Astrocyte (in vitro differentiated cells and primary cell): Measurements from ENCODE around the gene MMP21. TPM values are rescaled to one million over a fixed set of nuclear protein-coding genes. Genes with fewer than 3 reads are reported as not detected.

Source experiments
- DNase-seq: peaks from one replicate; pipeline ENCODE4 v3.0.0-alpha.2; 2010; ENCODE audit warnings: low read depth
- FAIRE-seq: peaks from 2 replicates; lab custom pipeline; 2011; peaks lifted over from hg19 to GRCh38; lab: Jason Lieb, UNC
- H2AFZ ChIP-seq: 2 replicates; pipeline ENCODE4 v1.6.0; 2012; ENCODE audit warnings: low read depth, low read length, inconsistent platforms
- H3K27ac ChIP-seq: 2 replicates; pipeline ENCODE4 v1.5.1; 2011; ENCODE audit warnings: low read depth, low read length, inconsistent platforms
- H3K27me3 ChIP-seq: 2 replicates; pipeline ENCODE4 v1.6.0; 2011; ENCODE audit warnings: low read length, inconsistent platforms; ENCODE audit not compliant: insufficient read depth
- H3K36me3 ChIP-seq: 2 replicates; pipeline ENCODE4 v1.5.1; 2011; ENCODE audit warnings: low read length, inconsistent platforms; ENCODE audit not compliant: insufficient read depth
- H3K4me1 ChIP-seq: 2 replicates; pipeline ENCODE4 v1.5.1; 2011; ENCODE audit warnings: low read length, inconsistent platforms; ENCODE audit not compliant: insufficient read depth
- H3K4me2 ChIP-seq: 2 replicates; pipeline ENCODE4 v1.6.0; 2012; ENCODE audit warnings: low read length, inconsistent platforms
- H3K4me3 ChIP-seq: 2 replicates; pipeline ENCODE4 v1.5.1; 2011; ENCODE audit warnings: low read depth, mild to moderate bottlenecking, low read length, inconsistent platforms; ENCODE audit not compliant: insufficient read depth
- H3K79me2 ChIP-seq: 2 replicates; pipeline ENCODE4 v1.6.0; 2012; ENCODE audit warnings: mild to moderate bottlenecking, low read length, inconsistent platforms; ENCODE audit not compliant: insufficient read depth
- H3K9ac ChIP-seq: 2 replicates; pipeline ENCODE4 v1.6.0; 2012; ENCODE audit warnings: mild to moderate bottlenecking, low read length, inconsistent platforms
- H3K9me3 ChIP-seq: 2 replicates; pipeline ENCODE4 v1.5.1; 2012; ENCODE audit warnings: low read depth, mild to moderate bottlenecking, low read length, inconsistent platforms; ENCODE audit not compliant: insufficient read depth
- H4K20me1 ChIP-seq: 2 replicates; pipeline ENCODE4 v1.6.0; 2012; ENCODE audit warnings: low read length, inconsistent platforms; ENCODE audit not compliant: insufficient read depth
- H3K27ac Mint-ChIP-seq: one replicate; pipeline ENCODE4 v1.8.0; 2021; ENCODE audit warnings: mild to moderate bottlenecking, mixed read lengths; ENCODE audit not compliant: unreplicated experiment
- H3K27me3 Mint-ChIP-seq: one replicate; pipeline ENCODE4 v1.8.0; 2021; ENCODE audit warnings: low read depth, mixed read lengths; ENCODE audit not compliant: unreplicated experiment
- H3K36me3 Mint-ChIP-seq: one replicate; pipeline ENCODE4 v1.8.0; 2021; ENCODE audit warnings: low read depth, mixed read lengths; ENCODE audit not compliant: unreplicated experiment
- H3K4me1 Mint-ChIP-seq: one replicate; pipeline ENCODE4 v1.8.0; 2021; ENCODE audit warnings: low read depth, mixed read lengths; ENCODE audit not compliant: unreplicated experiment
- H3K4me3 Mint-ChIP-seq: one replicate; pipeline ENCODE4 v1.8.0; 2021; ENCODE audit warnings: mild to moderate bottlenecking, moderate library complexity, mixed read lengths; ENCODE audit not compliant: unreplicated experiment
- H3K9me3 Mint-ChIP-seq: one replicate; pipeline ENCODE4 v1.8.0; 2021; ENCODE audit warnings: mild to moderate bottlenecking, mixed read lengths; ENCODE audit not compliant: unreplicated experiment
- CTCF ChIP-seq: IDR thresholded peaks from 2 replicates; pipeline ENCODE4 v1.5.1; 2011; ENCODE audit warnings: low read depth, mild to moderate bottlenecking, inconsistent platforms, low read length, moderate library complexity; ENCODE audit not compliant: insufficient read depth
- EZH2 ChIP-seq: IDR thresholded peaks from 2 replicates; pipeline ENCODE4 v1.6.1; 2012; ENCODE audit warnings: mild to moderate bottlenecking, low read length, inconsistent platforms; ENCODE audit not compliant: insufficient read depth
- total RNA-seq: library from RNA; stranded (reverse); gene quantifications from 2 replicates; pipeline ENCODE4 v1.2.1, GENCODE V29; 2021

MMP21 gene
- total RNA-seq, 1 donor from 2014 or later = not detected

GRCh38 chr10:125795128-125795527 lies 19.5 kb upstream of the MMP21 start:
- Mint-ChIP-seq H3K27ac (no peak overlapping the region), H3K4me1 (peaks cover 13% of the 10 kb centered on the region), H3K4me3 (no peak overlapping the region), H3K27me3 (no peaks in the 10 kb centered on the region), H3K9me3 (no peaks in the 10 kb centered on the region), H3K36me3 (peaks cover 16% of the 10 kb centered on the region)
- no peaks in the 10 kb centered on the region for H3K4me1 ChIP-seq
- FAIRE-seq = no peak
- H3K9me3 ChIP-seq = no peaks in the 10 kb centered on the region
- H3K9ac ChIP-seq = no peak overlapping the region
- no peak overlapping the region for H3K4me3 ChIP-seq
- H3K4me2 ChIP-seq = no peak overlapping the region
- no peak for TF ChIP-seq CTCF
- no peak for TF ChIP-seq EZH2
- DNase-seq = no peak
- H3K79me2 ChIP-seq = no peaks in the 10 kb centered on the region
- no peak overlapping the region for H2AFZ ChIP-seq
- H3K27ac ChIP-seq = no peak overlapping the region
- H3K27me3 ChIP-seq = no peaks in the 10 kb centered on the region
- H4K20me1 ChIP-seq = peaks cover 9% of the 10 kb centered on the region
- H3K36me3 ChIP-seq = peaks cover 12% of the 10 kb centered on the region

GRCh38 chr10:125792342-125793300 lies 17.0 kb upstream of the MMP21 start:
- Mint-ChIP-seq H3K4me3 (no peak overlapping the region), H3K27me3 (no peaks in the 10 kb centered on the region), H3K4me1 (peaks cover 3% of the 10 kb centered on the region), H3K27ac (no peak overlapping the region), H3K9me3 (no peaks in the 10 kb centered on the region), H3K36me3 (peaks cover 19% of the 10 kb centered on the region)
- H3K27ac ChIP-seq = no peak overlapping the region
- H3K4me3 ChIP-seq = no peak overlapping the region
- no peak overlapping the region for H3K4me2 ChIP-seq
- DNase-seq = no peak
- H2AFZ ChIP-seq = no peak overlapping the region
- no peaks in the 10 kb centered on the region for H3K4me1 ChIP-seq
- H3K36me3 ChIP-seq = peaks cover 15% of the 10 kb centered on the region
- FAIRE-seq = no peak
- no peak for TF ChIP-seq CTCF
- no peaks in the 10 kb centered on the region for H3K9me3 ChIP-seq
- no peak overlapping the region for H3K9ac ChIP-seq
- H4K20me1 ChIP-seq = no peaks in the 10 kb centered on the region
- no peaks in the 10 kb centered on the region for H3K27me3 ChIP-seq
- H3K79me2 ChIP-seq = no peaks in the 10 kb centered on the region
